Measurements from ENCODE around the gene BPI. TPM values are rescaled to one million over a fixed set of nuclear protein-coding genes. Genes with fewer than 3 reads are reported as not detected.
"Not testable (repeated sequence)": the region's sequence is repeated elsewhere in the genome, so short reads cannot be mapped to it uniquely, and the experiment has no call there.

BPI gene
- not detected in 2 replicates for total RNA-seq

DNA sequence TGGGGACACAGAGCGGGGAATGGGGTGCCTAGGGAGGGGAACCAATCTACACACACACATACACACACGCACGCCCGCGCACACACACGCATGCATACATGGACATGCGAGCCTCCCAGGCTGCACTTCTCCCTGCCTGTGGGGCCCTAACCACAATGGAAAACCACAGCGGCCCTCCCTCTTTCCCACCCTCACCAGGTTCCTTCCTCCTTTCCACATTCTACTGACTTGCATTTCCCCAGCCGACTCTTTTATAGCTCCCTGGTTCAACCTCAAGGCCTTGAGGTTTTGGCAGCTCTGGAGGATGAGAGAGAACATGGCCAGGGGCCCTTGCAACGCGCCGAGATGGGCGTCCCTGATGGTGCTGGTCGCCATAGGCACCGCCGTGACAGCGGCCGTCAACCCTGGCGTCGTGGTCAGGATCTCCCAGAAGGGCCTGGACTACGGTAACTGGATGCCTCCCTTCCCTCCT lies at the start of gene BPI:
TSS of gene BPI (plus strand) at position 249 of the 472 bp plus-strand sequence. CDS start at position 317, 68 bp downstream.
- H3K4me3 ChIP-seq (ENCODE audit: low read depth, low read length) = no peak within 1 kb of the TSS
- no peak for DNase-seq (ENCODE audit: low read depth)
- TF ChIP-seq, protein P1, sequence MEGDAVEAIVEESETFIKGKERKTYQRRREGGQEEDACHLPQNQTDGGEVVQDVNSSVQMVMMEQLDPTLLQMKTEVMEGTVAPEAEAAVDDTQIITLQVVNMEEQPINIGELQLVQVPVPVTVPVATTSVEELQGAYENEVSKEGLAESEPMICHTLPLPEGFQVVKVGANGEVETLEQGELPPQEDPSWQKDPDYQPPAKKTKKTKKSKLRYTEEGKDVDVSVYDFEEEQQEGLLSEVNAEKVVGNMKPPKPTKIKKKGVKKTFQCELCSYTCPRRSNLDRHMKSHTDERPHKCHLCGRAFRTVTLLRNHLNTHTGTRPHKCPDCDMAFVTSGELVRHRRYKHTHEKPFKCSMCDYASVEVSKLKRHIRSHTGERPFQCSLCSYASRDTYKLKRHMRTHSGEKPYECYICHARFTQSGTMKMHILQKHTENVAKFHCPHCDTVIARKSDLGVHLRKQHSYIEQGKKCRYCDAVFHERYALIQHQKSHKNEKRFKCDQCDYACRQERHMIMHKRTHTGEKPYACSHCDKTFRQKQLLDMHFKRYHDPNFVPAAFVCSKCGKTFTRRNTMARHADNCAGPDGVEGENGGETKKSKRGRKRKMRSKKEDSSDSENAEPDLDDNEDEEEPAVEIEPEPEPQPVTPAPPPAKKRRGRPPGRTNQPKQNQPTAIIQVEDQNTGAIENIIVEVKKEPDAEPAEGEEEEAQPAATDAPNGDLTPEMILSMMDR (IDR thresholded peaks at IDR 0.05; ENCODE audit: insufficient read depth, low read depth, low read length) = no peak

DNA sequence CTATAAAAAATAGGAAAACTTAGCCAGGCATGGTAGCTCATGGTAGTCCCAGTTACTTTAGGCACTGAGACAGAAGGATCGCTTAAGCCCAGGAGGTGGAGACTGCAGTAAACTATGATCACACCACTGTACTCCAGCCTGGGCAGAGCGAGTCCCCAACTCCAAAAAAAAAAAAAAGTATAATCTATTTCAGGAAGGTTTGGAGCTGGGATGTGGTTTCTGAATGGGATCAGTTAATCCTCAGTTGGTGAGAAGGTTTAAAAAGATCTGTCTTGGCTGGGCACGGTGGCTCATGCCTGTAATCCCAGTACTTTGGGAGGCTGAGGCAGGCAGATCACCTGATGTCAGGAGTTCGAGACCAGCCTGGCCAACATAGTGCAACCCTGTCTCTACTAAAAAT lies 49.3 kb upstream of the BPI start:
- DNase-seq (ENCODE audit: low read depth) = peak; percentile 42
- H3K4me3 ChIP-seq (ENCODE audit: low read depth, low read length) = not testable (repeated sequence)

DNA sequence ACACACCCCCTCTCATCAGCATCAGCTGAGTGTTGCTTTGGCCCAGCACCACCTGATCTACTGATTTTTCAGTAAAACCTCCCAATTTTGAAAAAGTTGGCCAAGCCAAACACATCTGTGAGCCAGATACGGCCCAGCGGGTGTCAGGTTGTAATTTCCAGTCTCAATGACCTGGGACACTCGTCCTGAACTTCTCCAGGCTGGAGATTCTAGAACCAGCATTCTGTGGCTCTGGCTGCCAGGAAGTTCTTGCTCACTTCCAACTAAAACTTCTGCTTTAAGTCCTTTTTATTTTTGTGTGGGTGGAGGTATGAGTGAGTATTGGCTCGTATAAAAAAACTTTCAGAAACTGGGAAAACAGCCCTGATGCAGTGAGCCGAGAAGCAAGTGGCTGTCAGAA lies 48.6 kb upstream of the BPI start:
- H3K4me3 ChIP-seq (ENCODE audit: low read depth, low read length) = no peak overlapping the region
- TF ChIP-seq, protein P1 (IDR thresholded peaks at IDR 0.05; ENCODE audit: insufficient read depth, low read depth, low read length) = no peak
- no peak for DNase-seq (ENCODE audit: low read depth)

DNA sequence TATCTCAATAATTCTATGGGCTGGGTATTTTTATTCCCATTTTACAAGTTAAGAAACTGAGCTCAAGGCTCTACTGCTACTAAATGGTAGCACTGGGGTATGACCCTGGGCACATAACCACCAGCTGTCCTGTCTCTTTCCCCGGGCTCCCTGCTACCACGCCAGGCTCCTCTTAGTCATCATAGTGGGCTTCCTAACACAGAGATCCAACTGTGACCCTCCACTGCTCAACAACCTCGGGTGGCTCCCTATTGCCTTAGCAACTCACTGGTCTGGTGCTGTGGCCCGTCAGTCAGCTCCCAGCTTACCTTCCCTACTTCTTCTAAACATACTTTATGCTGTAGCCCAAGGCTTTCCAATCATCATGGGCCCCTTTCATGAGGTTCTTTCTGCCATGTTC lies 47.9 kb upstream of the BPI start:
- TF ChIP-seq, protein P1 (IDR thresholded peaks at IDR 0.05; ENCODE audit: insufficient read depth, low read depth, low read length) = no peak
- no peak for DNase-seq (ENCODE audit: low read depth)
- no peak overlapping the region for H3K4me3 ChIP-seq (ENCODE audit: low read depth, low read length)

DNA sequence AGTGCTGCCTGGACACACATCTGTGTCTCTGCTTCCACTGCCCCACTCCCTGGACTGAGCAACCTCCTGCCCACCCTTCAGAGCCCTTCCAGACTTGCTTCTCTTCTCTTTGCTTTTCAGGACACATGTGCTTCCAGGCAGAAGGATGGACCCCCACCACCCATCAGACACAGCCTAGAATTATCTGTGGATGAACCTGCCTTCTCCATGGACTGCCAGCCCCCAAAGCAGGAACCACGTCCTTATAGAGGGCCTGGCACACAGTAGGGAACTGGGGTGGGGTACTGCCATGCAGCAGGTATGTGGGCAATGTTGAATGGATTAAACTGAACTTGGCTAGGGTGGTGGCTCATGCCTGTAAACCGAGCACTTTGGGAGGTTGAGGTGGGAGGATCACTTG lies 47.0 kb upstream of the BPI start:
- no peak for DNase-seq (ENCODE audit: low read depth)
- TF ChIP-seq, protein P1 (IDR thresholded peaks at IDR 0.05; ENCODE audit: insufficient read depth, low read depth, low read length) = no peak
- H3K4me3 ChIP-seq (ENCODE audit: low read depth, low read length) = no peak overlapping the region

DNA sequence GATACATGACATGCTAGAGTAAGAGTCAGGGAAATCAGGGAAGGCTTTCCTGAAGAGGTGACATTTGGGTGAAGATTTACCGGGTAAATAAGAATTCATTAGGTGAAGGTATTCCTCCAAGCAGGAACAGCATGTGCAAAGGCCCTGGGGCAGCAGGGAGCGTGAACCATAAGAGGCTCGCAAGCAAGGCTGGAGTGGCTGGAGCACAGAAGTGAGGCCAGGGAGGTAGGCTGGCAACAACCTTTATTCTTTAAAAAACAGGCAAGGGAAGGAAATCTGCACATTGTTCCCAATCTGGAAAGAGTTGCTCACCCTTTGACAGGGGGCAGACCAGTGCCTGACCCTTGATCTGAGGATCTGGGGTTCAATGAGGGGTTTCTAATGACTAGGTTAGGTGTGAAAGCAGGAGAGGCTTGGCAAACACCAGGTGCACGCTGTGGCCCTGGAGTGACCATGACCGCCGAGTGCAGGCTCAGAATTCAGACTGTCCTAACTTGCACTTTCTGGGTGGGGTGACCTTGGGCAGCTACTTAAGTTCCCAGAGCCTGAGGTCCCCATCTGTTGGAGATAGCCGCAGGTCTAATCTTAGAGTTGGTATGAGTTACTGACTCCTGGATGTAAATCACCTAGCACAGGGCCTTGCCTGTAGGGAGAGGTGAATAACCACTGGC lies 45.3 kb upstream of the BPI start:
- no peak overlapping the region for H3K4me3 ChIP-seq (ENCODE audit: low read depth, low read length)
- TF ChIP-seq, protein P1 (IDR thresholded peaks at IDR 0.05; ENCODE audit: insufficient read depth, low read depth, low read length) = no peak
- DNase-seq (ENCODE audit: low read depth) = no peak

DNA sequence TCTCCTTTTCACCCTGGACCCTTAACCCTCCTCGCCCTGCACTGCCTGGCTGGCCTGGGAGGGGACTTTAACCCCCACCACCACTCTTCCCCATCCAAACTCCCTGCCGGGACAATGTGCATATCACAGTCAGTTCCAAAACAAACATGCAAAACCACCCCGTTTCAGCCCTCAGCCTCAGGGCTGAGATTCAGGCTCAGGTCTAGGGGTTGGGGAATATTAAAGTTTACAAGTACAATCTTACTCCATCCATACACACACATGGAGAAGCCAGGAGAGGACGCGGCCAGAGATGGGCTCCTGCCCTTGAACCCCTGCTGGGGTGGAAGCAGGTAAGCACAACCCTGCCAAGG lies 44.0 kb upstream of the BPI start:
- TF ChIP-seq, protein P1 (IDR thresholded peaks at IDR 0.05; ENCODE audit: insufficient read depth, low read depth, low read length) = no peak
- no peak for DNase-seq (ENCODE audit: low read depth)

More for the DNA sequence above, 44.0 kb upstream of the BPI start:
- peak overlapping the region; percentile 32 for H3K4me3 ChIP-seq (ENCODE audit: low read depth, low read length)
